Mesothelial cell of epicardium (in vitro differentiated cells): Measurements from ENCODE around the gene OBSCN. TPM values are rescaled to one million over a fixed set of nuclear protein-coding genes. Genes with fewer than 3 reads are reported as not detected.

Experiments
- DNase-seq, 2 experiments: peaks; one replicate each; pipeline ENCODE4 v3.0.0; 2021; ENCODE audit warnings: low spot score in 2 of 2; ENCODE audit not compliant: unreplicated experiment in 2 of 2
- H3K27ac Mint-ChIP-seq: 2 replicates; pipeline ENCODE4 v1.8.0; 2021; ENCODE audit warnings: mixed read lengths
- H3K27me3 Mint-ChIP-seq: 2 replicates; pipeline ENCODE4 v1.8.0; 2021; ENCODE audit warnings: low read depth, mixed read lengths
- H3K36me3 Mint-ChIP-seq: 2 replicates; pipeline ENCODE4 v1.8.0; 2021; ENCODE audit warnings: mixed read lengths
- H3K4me1 Mint-ChIP-seq: 2 replicates; pipeline ENCODE4 v1.8.0; 2021; ENCODE audit warnings: mixed read lengths
- H3K4me3 Mint-ChIP-seq: 2 replicates; pipeline ENCODE4 v1.8.0; 2021; ENCODE audit warnings: mild to moderate bottlenecking, moderate library complexity, mixed read lengths
- H3K9me3 Mint-ChIP-seq: 2 replicates; pipeline ENCODE4 v1.8.0; 2021; ENCODE audit warnings: mixed read lengths
- total RNA-seq: library from RNA; stranded (reverse); gene quantifications from 3 replicates; pipeline ENCODE4 v1.2.1, GENCODE V29; 2021
- TF ChIP-seq, protein P1 (sequence below): fragments of 200-600 bp; sonication (generic); IDR thresholded peaks from one replicate; pipeline ENCODE4 v1.5.0; 2021; ENCODE audit warnings: antibody characterized with exemption; ENCODE audit not compliant: unreplicated experiment

Gene OBSCN
- total RNA-seq, 1 donor from 2014 or later, result 113 TPM

DNA sequence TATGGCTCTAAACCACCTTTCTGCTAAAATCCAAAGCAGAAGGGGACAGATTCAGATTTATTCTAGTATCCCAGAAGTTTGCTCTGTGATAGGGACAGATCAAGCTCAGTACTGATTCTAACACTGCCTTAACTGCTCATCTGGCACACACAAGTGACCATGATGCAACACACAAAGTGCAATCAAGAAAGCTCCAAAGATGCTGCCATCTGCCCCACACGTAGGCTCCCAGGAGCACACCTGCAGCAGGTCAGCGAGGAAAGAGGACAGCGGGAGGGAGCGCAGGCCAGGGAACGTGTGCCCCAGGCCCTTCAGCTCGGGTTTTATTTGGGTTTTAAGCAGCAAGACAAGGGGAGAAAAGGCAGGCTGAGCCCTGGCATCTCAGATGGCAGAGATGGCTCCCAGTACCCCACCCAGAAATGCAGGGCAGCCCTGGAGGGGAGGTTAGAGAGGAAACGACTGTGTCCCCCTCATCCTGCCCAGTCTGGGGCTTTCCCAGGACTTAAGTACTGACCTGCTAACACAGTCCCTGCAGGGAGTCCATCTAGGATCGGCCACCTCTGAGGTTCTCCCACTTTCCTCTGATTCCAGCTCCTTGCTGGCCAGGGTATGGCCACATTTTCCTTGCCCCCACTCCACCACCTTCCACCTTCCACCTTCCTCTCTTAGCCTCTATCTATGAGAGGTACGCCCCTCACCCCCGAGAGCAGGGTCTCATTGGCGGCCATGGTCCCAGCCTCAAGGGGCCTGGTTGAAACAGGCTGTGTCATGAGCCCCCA is 197.5 kb downstream of the OBSCN start:
- Mint-ChIP-seq H3K9me3 (no peaks in the 10 kb centered on the region), H3K4me3 (peak overlapping the region; percentile 90), H3K4me1 (peaks cover 36% of the 10 kb centered on the region), H3K27ac (peak overlapping the region; percentile 92), H3K27me3 (no peaks in the 10 kb centered on the region), H3K36me3 (peaks cover 6% of the 10 kb centered on the region)
- DNase-seq, result no peak
- TF ChIP-seq, protein P1, sequence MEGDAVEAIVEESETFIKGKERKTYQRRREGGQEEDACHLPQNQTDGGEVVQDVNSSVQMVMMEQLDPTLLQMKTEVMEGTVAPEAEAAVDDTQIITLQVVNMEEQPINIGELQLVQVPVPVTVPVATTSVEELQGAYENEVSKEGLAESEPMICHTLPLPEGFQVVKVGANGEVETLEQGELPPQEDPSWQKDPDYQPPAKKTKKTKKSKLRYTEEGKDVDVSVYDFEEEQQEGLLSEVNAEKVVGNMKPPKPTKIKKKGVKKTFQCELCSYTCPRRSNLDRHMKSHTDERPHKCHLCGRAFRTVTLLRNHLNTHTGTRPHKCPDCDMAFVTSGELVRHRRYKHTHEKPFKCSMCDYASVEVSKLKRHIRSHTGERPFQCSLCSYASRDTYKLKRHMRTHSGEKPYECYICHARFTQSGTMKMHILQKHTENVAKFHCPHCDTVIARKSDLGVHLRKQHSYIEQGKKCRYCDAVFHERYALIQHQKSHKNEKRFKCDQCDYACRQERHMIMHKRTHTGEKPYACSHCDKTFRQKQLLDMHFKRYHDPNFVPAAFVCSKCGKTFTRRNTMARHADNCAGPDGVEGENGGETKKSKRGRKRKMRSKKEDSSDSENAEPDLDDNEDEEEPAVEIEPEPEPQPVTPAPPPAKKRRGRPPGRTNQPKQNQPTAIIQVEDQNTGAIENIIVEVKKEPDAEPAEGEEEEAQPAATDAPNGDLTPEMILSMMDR, result no peak

DNA sequence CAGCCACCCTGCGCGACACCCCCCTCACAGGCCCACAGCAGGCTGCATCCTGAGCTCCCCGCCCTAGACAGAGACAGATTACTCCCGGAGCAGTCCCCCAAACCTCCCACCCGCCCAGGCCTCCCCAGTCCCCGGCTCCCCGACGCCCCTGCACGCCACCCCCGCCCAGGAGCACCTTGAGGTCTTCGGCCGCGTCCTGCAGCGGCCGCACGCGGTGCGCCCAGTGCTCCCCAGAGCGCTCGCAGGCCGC is 198.1 kb downstream of the OBSCN start:
- peak overlapping the region; percentile 92 for H3K27ac Mint-ChIP-seq
- H3K36me3 Mint-ChIP-seq, result peaks cover 7% of the 10 kb centered on the region
- TF ChIP-seq, protein P1, result no peak
- DNase-seq, result no peak
- no peaks in the 10 kb centered on the region for H3K9me3 Mint-ChIP-seq
- peaks cover 37% of the 10 kb centered on the region for H3K4me1 Mint-ChIP-seq
- peak overlapping the region; percentile 90 for H3K4me3 Mint-ChIP-seq
- no peaks in the 10 kb centered on the region for H3K27me3 Mint-ChIP-seq

- Mint-ChIP-seq H3K9me3 (no peaks in the 10 kb centered on the region), H3K4me3 (peak overlapping the region; percentile 90), H3K27me3 (no peaks in the 10 kb centered on the region), H3K36me3 (peaks cover 5% of the 10 kb centered on the region), H3K27ac (peak overlapping the region; percentile 86), H3K4me1 (peaks cover 41% of the 10 kb centered on the region)
- TF ChIP-seq, protein P1, result no peak
- peak in 1 of 2 experiments; percentile 43 for DNase-seq
These were observed 199.5 kb downstream of the OBSCN start for GRCh38 chr1:228407106-228408040.

GRCh38 chr1:228408041-228408868 is 200.4 kb downstream of the OBSCN start:
- no peaks in the 10 kb centered on the region for H3K27me3 Mint-ChIP-seq
- TF ChIP-seq, protein P1, result no peak
- H3K27ac Mint-ChIP-seq, result peak overlapping the region; percentile 56
- no peaks in the 10 kb centered on the region for H3K9me3 Mint-ChIP-seq
- DNase-seq, result no peak
- peaks cover 3% of the 10 kb centered on the region for H3K36me3 Mint-ChIP-seq
- H3K4me3 Mint-ChIP-seq, result peak overlapping the region; percentile 90
- H3K4me1 Mint-ChIP-seq, result peaks cover 45% of the 10 kb centered on the region
